ENCODE measurements around the gene CCDC141.

DNA sequence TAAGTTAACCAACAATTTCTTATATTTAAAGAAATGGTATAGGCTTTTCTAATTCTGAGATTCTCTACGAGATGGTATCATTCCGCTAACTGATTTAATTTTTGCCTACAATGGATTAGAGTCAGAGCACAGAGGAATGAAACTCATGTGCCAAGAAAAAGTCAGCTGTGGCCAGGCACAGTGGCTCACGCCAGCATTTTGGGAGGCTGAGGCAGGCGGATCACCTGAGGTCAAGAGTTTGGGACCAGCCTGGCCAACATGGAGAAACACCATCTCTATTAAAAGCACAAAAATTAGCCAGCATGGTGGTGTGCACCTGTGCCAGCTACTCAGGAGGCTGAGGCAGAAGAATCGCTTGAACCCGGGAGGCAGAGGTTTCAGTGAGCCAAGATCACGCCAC, 225.8 kb downstream of the CCDC141 start:
- no peak for TF ChIP-seq POLR2A (IDR thresholded peaks at IDR 0.05)
- TF ChIP-seq, protein P1, sequence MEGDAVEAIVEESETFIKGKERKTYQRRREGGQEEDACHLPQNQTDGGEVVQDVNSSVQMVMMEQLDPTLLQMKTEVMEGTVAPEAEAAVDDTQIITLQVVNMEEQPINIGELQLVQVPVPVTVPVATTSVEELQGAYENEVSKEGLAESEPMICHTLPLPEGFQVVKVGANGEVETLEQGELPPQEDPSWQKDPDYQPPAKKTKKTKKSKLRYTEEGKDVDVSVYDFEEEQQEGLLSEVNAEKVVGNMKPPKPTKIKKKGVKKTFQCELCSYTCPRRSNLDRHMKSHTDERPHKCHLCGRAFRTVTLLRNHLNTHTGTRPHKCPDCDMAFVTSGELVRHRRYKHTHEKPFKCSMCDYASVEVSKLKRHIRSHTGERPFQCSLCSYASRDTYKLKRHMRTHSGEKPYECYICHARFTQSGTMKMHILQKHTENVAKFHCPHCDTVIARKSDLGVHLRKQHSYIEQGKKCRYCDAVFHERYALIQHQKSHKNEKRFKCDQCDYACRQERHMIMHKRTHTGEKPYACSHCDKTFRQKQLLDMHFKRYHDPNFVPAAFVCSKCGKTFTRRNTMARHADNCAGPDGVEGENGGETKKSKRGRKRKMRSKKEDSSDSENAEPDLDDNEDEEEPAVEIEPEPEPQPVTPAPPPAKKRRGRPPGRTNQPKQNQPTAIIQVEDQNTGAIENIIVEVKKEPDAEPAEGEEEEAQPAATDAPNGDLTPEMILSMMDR (IDR thresholded peaks at IDR 0.05) = no peak
